Liver (tissue), 3 donors: ENCODE data around the gene TLE2.
"Not testable (repeated sequence)": the region's sequence is repeated elsewhere in the genome, so short reads cannot be mapped to it uniquely, and the experiment has no call there.

Experiments used
- SP1 ChIP-seq: IDR thresholded peaks from 2 replicates; pipeline ENCODE4 v1.6.1; 2018; ENCODE audit warnings: antibody characterized with exemption, mild to moderate bottlenecking
- YY1 ChIP-seq: IDR thresholded peaks from 2 replicates; pipeline ENCODE4 v1.6.1; 2016; ENCODE audit warnings: antibody characterized with exemption, mild to moderate bottlenecking
- TF ChIP-seq, protein P1 (sequence below): fragments of 150-350 bp; IDR thresholded peaks from 2 replicates; pipeline ENCODE4 v1.5.1; 2017; ENCODE audit warnings: improper control_type of control experiment, low read depth, low read length; ENCODE audit not compliant: missing input control
- TF ChIP-seq, protein P2 (sequence below): IDR thresholded peaks from 2 replicates; pipeline ENCODE4 v1.6.1; 2016; ENCODE audit warnings: antibody characterized with exemption
- donor health status: healthy.
- donor health status: healthy.

DNA sequence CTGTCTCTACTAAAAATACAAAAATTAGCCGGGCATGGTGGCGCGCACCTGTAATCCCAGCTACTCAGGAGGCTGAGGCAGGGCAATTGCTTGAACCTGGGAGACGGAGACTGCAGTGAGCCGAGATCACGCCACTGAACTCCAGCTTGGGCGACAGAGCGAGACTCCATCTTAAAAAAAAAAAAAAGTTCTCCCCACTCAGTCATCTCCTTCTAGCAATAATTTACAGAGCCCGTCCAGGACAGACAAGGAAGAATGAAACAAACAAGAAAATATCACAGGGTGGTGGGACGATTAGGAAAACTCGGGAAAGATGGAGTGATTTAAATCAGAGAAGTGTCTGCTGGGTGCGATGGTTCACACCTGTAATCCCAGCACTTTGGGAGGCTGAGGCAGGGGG, 65.4 kb downstream of the TLE2 start:
- TF ChIP-seq, protein P1, sequence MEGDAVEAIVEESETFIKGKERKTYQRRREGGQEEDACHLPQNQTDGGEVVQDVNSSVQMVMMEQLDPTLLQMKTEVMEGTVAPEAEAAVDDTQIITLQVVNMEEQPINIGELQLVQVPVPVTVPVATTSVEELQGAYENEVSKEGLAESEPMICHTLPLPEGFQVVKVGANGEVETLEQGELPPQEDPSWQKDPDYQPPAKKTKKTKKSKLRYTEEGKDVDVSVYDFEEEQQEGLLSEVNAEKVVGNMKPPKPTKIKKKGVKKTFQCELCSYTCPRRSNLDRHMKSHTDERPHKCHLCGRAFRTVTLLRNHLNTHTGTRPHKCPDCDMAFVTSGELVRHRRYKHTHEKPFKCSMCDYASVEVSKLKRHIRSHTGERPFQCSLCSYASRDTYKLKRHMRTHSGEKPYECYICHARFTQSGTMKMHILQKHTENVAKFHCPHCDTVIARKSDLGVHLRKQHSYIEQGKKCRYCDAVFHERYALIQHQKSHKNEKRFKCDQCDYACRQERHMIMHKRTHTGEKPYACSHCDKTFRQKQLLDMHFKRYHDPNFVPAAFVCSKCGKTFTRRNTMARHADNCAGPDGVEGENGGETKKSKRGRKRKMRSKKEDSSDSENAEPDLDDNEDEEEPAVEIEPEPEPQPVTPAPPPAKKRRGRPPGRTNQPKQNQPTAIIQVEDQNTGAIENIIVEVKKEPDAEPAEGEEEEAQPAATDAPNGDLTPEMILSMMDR, result not testable (repeated sequence)
- not testable (repeated sequence) for TF ChIP-seq YY1, SP1
- TF ChIP-seq, protein P2, sequence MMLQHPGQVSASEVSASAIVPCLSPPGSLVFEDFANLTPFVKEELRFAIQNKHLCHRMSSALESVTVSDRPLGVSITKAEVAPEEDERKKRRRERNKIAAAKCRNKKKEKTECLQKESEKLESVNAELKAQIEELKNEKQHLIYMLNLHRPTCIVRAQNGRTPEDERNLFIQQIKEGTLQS, result not testable (repeated sequence)
